Loucy (cell line): ENCODE results near the gene ZFR2.

ENCODE experiments used
- CTCF ChIP-seq: fragments of 200-600 bp; sonication (generic); conservative IDR thresholded peaks from 2 replicates; pipeline ENCODE4 v1.5.1; 2014; ENCODE audit warnings: mild to moderate bottlenecking, antibody characterized with exemption, low read length
- EZH2phosphoT487 ChIP-seq: fragments of 200-600 bp; IDR thresholded peaks from 2 replicates; pipeline ENCODE4 v1.6.1; 2018; ENCODE audit warnings: antibody characterized with exemption, mild to moderate bottlenecking, moderate library complexity, borderline replicate concordance

GRCh38 chr19:3825286-3825956, 43.4 kb downstream of the ZFR2 start:
- TF ChIP-seq CTCF, result no peak
- TF ChIP-seq EZH2phosphoT487, result no peak
